Esophagus muscularis mucosa (tissue), 3 donors: ENCODE results near the gene AVEN.

Experiments used
- POLR2A ChIP-seq: fragments of 450-650 bp; IDR thresholded peaks from one replicate; pipeline ENCODE4 v1.6.1; 2017; ENCODE audit warnings: antibody characterized with exemption, moderate library complexity, mild to moderate bottlenecking, low read depth
- POLR2AphosphoS5 ChIP-seq, 2 donors: sonication (generic); formaldehyde crosslinking; IDR thresholded peaks; one replicate each; pipeline ENCODE4 v1.6.1; 2017; ENCODE audit warnings: antibody characterized with exemption in 2 of 2
- TF ChIP-seq, protein P1 (sequence below), 3 experiments: fragments of 200-600 bp in 2 of 3; fragments of 450-650 bp in 1 of 3; sonication (generic) in 2 of 3; IDR thresholded peaks; one replicate each; pipeline ENCODE4 v1.5.1; 2017 to 2019; ENCODE audit warnings: antibody characterized with exemption in 3 of 3, mild to moderate bottlenecking in 2 of 3, moderate library complexity in 1 of 3

DNA sequence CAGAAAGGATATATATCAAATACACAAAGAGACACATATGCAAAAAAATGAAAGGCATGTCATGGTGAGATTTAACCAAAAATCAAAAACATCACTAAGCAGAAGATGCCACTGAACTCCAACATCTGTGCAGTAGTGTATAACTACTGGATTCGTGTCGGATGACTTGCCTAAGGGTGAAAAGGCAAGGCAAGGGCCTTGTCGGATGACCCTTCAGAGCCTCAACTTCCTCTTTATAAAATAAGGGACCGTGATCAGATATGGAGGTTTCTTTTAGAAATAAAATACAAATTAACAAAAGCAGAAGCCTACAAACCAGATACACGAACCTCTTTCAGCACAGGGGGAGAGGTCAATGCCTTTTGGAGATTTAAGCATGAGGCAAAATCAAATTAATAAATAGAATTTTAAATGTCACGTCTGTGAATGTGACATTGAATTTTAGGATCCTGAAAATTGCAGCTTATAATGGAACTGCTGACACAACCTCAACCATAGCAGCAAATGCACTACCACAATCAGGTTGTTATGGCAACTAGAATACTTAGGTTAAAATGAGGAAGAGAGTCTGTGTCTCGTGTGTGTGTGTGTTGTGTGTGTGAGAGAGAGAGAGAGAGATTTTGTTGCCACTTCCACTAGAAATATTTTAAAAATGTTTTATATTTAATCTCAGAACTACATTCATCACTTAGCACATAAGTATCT, 79.0 kb downstream of the AVEN start:
- TF ChIP-seq POLR2A (no peak), POLR2AphosphoS5 (IDR thresholded peaks at IDR 0.05) (no peak)
- TF ChIP-seq, protein P1, sequence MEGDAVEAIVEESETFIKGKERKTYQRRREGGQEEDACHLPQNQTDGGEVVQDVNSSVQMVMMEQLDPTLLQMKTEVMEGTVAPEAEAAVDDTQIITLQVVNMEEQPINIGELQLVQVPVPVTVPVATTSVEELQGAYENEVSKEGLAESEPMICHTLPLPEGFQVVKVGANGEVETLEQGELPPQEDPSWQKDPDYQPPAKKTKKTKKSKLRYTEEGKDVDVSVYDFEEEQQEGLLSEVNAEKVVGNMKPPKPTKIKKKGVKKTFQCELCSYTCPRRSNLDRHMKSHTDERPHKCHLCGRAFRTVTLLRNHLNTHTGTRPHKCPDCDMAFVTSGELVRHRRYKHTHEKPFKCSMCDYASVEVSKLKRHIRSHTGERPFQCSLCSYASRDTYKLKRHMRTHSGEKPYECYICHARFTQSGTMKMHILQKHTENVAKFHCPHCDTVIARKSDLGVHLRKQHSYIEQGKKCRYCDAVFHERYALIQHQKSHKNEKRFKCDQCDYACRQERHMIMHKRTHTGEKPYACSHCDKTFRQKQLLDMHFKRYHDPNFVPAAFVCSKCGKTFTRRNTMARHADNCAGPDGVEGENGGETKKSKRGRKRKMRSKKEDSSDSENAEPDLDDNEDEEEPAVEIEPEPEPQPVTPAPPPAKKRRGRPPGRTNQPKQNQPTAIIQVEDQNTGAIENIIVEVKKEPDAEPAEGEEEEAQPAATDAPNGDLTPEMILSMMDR (IDR thresholded peaks at IDR 0.05) = no peak
